ENCODE results near the gene SMO.

The SMO gene

DNA sequence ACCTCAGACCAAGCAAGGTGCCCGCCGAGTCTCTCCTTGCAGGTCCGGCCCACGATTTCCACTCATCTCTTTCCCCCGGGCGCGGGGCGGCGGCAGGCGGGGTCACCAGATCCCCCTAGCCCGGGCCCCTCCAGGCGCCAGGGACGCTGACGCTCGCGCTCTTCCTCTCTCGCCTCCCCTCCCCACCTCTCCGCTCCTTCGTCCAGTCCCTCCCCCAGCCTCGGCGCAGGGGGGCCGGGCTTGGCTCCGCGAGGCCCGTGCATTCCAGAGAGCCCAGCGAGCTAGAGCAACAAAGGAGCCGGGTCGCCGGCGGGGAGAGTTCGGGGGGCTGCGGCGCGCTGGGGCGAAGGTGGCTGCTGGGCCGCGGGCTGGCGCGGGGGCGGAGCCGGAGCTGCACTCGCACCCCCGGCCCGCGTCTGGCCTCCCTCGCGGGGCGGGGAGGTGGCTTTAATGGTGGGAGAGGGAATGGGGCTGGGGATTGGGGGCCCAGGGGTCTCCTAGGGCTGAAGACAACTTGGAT is at the start of gene SMO:
Gene SMO, plus strand, starts transcription at position 262 of the 520 bp plus-strand sequence. CDS start 519 bp downstream, outside the sequence.
- DNase-seq (ENCODE audit: low read depth, low spot score): peak; percentile 88

DNA sequence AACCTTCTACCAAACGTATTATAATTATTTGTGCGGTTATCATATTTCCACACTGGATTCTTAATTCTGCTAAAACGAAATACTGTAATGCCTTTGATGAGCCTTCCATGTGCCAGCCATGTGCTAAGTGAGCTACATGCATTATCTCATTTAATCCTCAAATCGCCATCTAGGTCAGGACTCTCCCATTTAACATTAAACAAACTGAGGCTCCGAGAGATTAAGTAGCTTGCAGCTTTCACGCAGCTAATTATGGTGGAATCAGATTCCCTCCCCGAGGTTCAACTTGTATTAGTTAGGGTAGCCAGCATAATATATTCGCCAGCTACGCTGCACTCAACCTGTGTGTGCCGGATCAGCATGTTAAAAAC is 44.7 kb upstream of the SMO start:
- no peak for DNase-seq (ENCODE audit: low read depth, low spot score)

GRCh38 chr7:129144095-129144833 is 44.2 kb upstream of the SMO start, which contains the start of gene TSPAN33:
TSPAN33 (plus strand) TSS chr7:129144707; CDS start chr7:129144981, 274 bp downstream.
- DNase-seq (ENCODE audit: low read depth, low spot score): peak; percentile 91

DNA sequence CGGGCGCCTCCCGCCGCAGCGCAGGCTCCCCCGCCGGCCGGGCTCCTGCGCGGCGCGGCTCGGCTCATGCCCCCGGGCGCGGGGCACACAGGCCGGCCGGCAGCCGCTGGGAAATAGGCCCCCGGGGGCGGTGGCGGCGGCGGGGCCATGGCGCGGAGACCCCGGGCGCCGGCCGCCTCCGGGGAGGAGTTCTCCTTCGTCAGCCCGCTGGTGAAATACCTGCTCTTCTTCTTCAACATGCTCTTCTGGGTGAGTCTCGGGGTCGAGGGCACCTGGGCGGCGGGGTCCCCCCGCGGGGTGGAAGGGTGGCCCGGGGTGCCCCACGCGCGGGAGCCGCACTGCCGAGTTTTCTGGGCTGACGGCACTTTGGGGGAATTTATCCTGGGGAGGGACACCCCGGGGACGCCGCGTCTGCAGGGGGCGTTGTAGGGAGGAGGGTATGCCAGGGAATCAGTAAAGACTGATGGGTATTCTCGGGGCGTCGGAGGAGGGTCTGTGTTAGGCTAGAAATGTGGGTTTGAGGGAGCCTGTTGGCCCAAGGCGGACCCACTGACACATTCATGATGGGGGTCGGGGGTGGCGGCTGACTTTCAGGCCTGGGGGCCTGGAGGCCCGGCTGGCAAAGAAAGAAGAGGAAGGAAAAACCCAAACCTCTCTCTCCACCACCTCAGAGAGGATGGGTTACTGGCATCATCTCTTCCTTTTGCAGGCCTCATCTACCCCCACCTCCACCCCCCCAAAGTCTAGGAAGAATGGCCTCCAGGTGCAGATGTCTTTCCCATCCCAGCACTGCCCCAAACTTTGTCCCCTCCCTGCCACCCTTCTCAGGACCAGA is 43.4 kb upstream of the SMO start:
- no peak for DNase-seq (ENCODE audit: low read depth, low spot score)

DNA sequence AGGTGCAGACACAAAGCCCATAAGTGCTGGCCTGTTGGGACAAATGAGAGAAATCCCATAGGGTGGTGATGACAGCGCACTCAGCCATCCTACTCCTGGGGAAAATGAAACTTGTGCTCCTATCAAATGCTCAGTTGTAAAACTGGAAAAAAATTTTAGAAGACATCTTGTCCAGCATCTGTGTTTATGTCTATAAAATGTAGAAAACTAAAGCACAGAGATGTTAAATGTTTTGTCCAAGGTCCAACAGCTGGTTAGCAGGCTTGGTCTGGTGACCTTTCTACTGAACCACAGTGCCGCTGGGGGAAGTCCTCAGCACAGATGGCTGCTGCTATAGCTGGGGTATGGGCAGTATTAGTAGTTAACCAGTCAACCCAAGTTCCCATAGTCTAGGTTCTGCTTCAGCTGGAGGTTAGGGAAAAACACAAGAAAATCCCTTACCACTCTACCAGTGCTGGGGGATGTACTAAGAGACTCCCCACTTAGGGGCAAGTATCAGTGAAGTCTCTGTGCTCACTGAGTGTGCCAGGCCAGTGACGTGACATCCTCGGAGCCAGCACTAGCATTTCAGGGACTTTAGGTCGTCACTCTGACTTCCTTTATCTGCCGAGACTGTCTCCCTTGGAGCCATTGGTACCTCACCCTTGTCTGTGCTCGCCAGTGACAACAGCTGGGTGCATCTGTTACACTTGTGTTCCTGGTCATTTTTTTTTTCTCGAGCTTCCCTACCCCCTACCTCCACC is 42.0 kb upstream of the SMO start:
- no peak for DNase-seq (ENCODE audit: low read depth, low spot score)

GRCh38 chr7:129147731-129148130 is 40.7 kb upstream of the SMO start:
- no peak for DNase-seq (ENCODE audit: low read depth, low spot score)

- no peak for DNase-seq (ENCODE audit: low read depth, low spot score)
These were observed 38.9 kb upstream of the SMO start for GRCh38 chr7:129149511-129149910.

- no peak for DNase-seq (ENCODE audit: low read depth, low spot score)
These were observed 38.0 kb upstream of the SMO start for GRCh38 chr7:129150199-129150996.

DNA sequence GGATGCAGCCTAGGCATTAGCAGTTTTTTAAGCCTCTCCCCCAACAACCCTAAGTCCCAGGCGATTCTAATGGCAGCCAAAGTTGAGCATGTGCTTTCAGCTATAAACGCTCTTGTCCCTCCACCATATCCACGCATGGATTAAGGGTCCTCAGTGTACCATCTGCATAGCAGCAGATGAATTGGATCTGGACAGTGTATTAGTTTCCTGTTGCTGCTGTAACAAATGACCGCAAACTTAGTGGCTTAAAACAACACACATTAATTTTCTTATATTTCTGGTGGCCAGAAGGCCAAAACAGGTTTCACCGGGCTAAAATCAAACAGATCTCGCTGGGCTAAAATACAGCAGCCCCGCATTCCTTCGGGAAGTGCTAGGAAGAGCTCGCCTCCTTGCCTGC is 30.8 kb upstream of the SMO start:
- DNase-seq (ENCODE audit: low read depth, low spot score): no peak

DNA sequence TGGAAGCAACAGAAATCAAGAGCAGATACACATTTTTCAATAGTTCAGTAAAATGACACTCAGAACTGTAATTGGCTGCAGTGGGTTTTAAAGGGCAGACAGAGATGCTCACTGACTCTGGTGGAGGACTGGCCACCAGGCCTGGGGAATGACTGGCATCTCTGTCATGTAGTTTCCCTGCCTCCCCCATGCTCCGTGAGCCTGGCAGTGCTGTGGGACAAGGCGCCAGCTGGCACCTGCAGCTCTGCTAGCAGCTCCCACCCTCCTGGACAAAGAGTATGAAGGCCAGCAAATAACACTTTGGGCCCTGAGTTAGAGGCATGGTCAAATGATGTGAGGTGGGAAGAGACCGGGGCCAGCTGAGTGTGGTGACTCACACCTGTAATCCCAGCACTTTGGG is 28.9 kb upstream of the SMO start:
- peak; percentile 17 for DNase-seq (ENCODE audit: low read depth, low spot score)

GRCh38 chr7:129160161-129160905 is 28.1 kb upstream of the SMO start:
- DNase-seq (ENCODE audit: low read depth, low spot score): no peak

DNA sequence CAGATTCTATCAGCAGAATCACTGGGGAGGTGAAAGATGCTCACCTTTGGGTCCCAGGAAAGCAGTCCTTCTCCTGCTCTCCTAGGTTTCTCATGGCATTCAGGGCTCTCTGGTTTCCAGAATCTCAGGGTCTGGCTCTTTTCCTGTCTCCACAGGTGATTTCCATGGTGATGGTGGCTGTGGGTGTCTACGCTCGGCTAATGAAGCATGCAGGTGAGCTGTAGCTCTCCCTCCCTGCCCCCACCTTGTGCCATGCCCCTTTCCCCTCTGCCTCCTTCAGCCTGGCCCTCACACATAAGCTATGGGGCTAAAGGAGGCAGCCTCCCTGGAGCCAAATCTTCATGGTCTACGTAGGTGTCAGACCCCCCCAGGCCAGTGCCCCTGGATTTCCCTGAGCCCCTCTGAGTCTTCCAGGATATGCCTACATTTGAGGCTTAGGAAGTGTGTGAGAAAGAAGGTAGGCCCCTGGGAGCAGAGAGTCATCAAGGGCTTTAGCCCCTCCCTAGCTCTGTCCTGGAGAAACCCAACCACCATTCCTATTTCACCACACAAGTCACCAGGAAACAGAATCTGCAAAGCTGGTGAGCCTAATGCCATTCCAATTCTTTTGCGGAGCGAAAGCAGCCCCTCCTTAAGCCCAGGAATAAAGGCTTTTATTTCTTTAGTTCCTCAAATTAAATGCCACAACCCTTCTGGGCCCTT is 26.8 kb upstream of the SMO start:
- no peak for DNase-seq (ENCODE audit: low read depth, low spot score)

DNA sequence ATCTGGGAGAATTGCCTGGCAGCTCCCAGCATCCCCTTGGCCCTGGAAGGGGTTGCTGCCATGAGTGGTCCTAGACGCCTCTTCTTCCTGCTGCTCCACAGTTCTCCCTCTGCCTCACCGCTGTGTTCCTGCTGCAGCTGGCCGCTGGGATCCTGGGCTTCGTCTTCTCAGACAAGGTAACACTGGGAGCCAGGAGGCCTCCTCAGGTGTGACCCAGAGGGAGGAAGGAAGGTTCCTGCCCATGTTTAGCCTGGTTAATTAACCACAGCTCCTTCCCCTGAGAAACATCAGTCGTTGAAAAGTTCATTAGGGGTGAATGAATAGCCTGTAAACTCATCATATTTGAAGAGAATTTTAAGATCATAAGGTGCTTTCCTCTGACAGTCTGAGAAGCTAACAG is 25.7 kb upstream of the SMO start:
- DNase-seq (ENCODE audit: low read depth, low spot score): no peak

- DNase-seq (ENCODE audit: low read depth, low spot score): peak; percentile 74
These were observed 24.4 kb upstream of the SMO start for GRCh38 chr7:129163875-129164544.

DNA sequence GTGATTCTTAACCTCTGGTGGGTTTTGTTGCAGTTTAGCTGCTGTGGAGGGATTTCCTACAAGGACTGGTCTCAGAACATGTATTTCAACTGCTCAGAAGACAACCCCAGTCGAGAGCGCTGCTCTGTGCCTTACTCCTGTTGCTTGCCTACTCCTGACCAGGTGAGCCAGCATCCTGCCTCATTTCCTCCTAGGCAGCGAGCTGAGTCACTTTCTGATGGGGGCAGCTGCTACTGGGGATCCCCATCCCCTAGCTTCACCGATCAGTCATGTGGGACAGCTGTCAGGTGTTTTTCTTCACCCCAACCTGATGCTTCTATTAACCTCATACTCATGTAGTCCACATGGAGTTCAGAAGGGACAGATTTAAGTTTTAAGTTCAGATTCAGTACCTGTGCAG is 21.7 kb upstream of the SMO start:
- DNase-seq (ENCODE audit: low read depth, low spot score): no peak

DNA sequence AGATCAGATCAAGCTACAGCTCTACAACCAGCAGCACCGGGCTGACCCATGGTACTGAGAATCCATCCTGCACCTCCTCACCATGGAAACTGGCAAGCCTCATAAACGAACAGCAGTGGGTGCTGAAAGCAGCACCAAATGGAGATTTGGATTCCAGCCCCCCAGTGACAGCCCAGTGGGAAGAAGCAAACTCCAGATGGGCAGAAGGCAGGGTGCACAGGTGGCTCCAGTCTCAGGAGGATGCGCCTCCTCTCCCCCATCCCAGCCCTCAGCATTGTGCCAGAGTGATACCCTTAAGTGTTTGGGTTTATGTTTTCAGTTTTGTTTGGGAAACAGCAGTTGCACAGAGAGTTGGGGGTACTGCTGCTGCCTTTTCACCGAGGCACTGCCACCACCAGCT is 20.6 kb upstream of the SMO start:
- no peak for DNase-seq (ENCODE audit: low read depth, low spot score)

- DNase-seq (ENCODE audit: low read depth, low spot score): peak; percentile 32
These were observed 20.0 kb upstream of the SMO start for GRCh38 chr7:129168231-129169021.

DNA sequence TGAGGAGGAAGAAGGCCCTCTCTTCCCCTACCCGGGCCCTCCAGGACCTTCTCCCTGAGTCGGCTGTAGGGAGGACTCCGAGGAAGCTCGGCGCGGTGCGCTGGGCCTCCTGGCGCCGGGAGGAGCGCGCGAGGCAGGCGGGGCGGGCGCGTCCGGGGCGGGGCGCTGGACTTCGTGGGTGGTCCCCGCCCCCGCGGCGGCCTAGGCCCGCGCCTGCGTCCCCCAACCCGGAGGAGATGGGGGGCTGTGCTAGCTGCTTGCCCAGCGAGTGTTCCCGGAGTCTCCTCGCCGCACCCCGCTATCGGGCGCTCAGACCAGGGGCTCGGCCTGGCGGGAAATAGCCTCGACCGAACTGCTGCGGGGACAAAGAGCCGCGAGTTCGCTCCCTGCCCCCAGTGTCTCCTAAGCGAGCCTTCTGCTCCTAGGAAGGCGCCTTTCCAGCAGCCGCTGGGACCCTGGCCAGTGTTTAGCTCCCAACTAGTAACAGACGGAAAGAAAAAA is 19.2 kb upstream of the SMO start:
- DNase-seq (ENCODE audit: low read depth, low spot score): peak; percentile 65

Data from astrocyte of the hippocampus (primary cell).